Measurements from ENCODE around the gene TAS2R1.

TAS2R1 gene

GRCh38 chr5:9661316-9662015 lies 31.3 kb upstream of the TAS2R1 start:
- no peaks in the 10 kb centered on the region for H3F3A ChIP-seq (ENCODE audit: insufficient read depth, low read length)
- no peak overlapping the region for H3K4me3 ChIP-seq (ENCODE audit: low read length)
- TF ChIP-seq EZH2 (optimal IDR thresholded peaks at IDR 0.05; ENCODE audit: low read depth, low read length) (no peak), EZH2phosphoT487 (IDR thresholded peaks at IDR 0.05; ENCODE audit: low read length) (no peak), CTCF (IDR thresholded peaks at IDR 0.05; ENCODE audit: low read length) (no peak)
- H3K4me1 ChIP-seq (ENCODE audit: low read length) = no peaks in the 10 kb centered on the region
- no peak overlapping the region for H3K4me2 ChIP-seq (ENCODE audit: low read depth, low read length)
- H3K9me3 ChIP-seq (replicated peaks; ENCODE audit: insufficient read depth, low read length) = no peaks in the 10 kb centered on the region
- H4K20me1 ChIP-seq (ENCODE audit: insufficient read depth, low read length) = no peaks in the 10 kb centered on the region
- H3K27me3 ChIP-seq (replicated peaks; ENCODE audit: insufficient read depth, low read length) = no peaks in the 10 kb centered on the region
- H3K9me2 ChIP-seq (replicated peaks; ENCODE audit: insufficient read depth, low read length) = no peaks in the 10 kb centered on the region; the same call in 1 of the 2 replicates
- no peaks in the 10 kb centered on the region for H3K79me2 ChIP-seq (ENCODE audit: low read length)
- no peak overlapping the region for H3K9ac ChIP-seq (ENCODE audit: low read length)
- no peak for DNase-seq
- no peaks in the 10 kb centered on the region for H3K36me3 ChIP-seq (replicated peaks; ENCODE audit: insufficient read depth, low read length)
- no peak overlapping the region for H3K27ac ChIP-seq (ENCODE audit: low read length)
- H2AFZ ChIP-seq (ENCODE audit: low read length) = no peak overlapping the region

DNA sequence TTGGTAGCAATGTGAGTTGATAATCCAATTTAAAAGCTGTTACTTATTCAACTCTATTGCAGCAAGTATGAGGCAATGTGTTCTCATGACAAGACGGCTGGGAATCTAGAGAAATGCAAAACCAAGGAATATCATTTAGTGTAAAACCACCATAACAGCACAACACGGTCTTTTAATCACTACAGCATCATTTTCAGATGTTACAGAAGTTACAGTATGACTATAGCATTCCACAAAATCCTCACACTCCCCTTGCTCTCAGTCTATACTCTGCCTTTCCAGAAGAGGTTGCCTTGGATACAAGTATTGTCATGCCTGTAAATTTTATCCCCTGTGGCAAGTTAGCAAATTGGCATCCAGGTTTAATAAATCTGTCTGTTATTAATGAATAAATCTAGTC lies 28.6 kb upstream of the TAS2R1 start:
- no peak for DNase-seq

DNA sequence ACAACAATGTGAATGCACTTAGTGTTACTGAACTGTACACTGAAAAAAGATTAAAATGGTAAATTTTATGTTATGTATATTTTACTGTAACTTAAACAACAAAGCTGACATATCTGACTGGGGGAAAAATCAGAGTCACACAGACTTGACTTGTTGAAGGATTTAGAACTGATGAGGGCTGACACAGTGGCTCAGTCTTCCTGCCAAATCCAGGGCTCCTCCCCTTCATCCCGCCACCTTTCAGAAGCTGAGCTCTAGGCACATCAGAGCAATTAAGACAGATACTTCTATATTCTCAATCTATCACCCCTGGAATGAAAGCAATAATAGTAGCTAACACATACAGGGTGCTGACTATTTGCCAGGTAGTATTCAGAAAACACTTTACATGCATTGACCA lies 27.7 kb upstream of the TAS2R1 start:
- Histone ChIP-seq H4K20me1 (ENCODE audit: insufficient read depth, low read length) (no peaks in the 10 kb centered on the region), H3K9ac (ENCODE audit: low read length) (no peak overlapping the region)

More for the DNA sequence above, 28.6 kb upstream of the TAS2R1 start:
- Histone ChIP-seq H2AFZ (ENCODE audit: low read length) (no peak overlapping the region), H3K4me2 (ENCODE audit: low read depth, low read length) (no peak overlapping the region), H3K9ac (ENCODE audit: low read length) (no peak overlapping the region), H3K9me3 (replicated peaks; ENCODE audit: insufficient read depth, low read length) (no peaks in the 10 kb centered on the region), H3K79me2 (ENCODE audit: low read length) (no peaks in the 10 kb centered on the region), H3K4me1 (ENCODE audit: low read length) (no peaks in the 10 kb centered on the region), H4K20me1 (ENCODE audit: insufficient read depth, low read length) (no peaks in the 10 kb centered on the region), H3K27ac (ENCODE audit: low read length) (no peak overlapping the region), H3K27me3 (replicated peaks; ENCODE audit: insufficient read depth, low read length) (no peaks in the 10 kb centered on the region), H3F3A (ENCODE audit: insufficient read depth, low read length) (no peaks in the 10 kb centered on the region), H3K4me3 (ENCODE audit: low read length) (no peak overlapping the region), H3K36me3 (replicated peaks; ENCODE audit: insufficient read depth, low read length) (no peaks in the 10 kb centered on the region), H3K9me2 (replicated peaks; ENCODE audit: insufficient read depth, low read length) (no peaks in the 10 kb centered on the region; the same call in 1 of the 2 replicates)
- TF ChIP-seq EZH2phosphoT487 (IDR thresholded peaks at IDR 0.05; ENCODE audit: low read length) = no peak
- no peak for TF ChIP-seq EZH2 (optimal IDR thresholded peaks at IDR 0.05; ENCODE audit: low read depth, low read length)
- no peak for TF ChIP-seq CTCF (IDR thresholded peaks at IDR 0.05; ENCODE audit: low read length)

More for the DNA sequence above, 27.7 kb upstream of the TAS2R1 start:
- H3K4me3 ChIP-seq (ENCODE audit: low read length) = no peak overlapping the region
- no peaks in the 10 kb centered on the region for H3K27me3 ChIP-seq (replicated peaks; ENCODE audit: insufficient read depth, low read length)
- no peaks in the 10 kb centered on the region; the same call in 1 of the 2 replicates for H3K9me2 ChIP-seq (replicated peaks; ENCODE audit: insufficient read depth, low read length)
- H3K4me2 ChIP-seq (ENCODE audit: low read depth, low read length) = no peak overlapping the region
- H3K4me1 ChIP-seq (ENCODE audit: low read length) = no peaks in the 10 kb centered on the region
- TF ChIP-seq CTCF (IDR thresholded peaks at IDR 0.05; ENCODE audit: low read length) = no peak
- no peak for TF ChIP-seq EZH2 (optimal IDR thresholded peaks at IDR 0.05; ENCODE audit: low read depth, low read length)
- TF ChIP-seq EZH2phosphoT487 (IDR thresholded peaks at IDR 0.05; ENCODE audit: low read length) = no peak
- no peaks in the 10 kb centered on the region for H3F3A ChIP-seq (ENCODE audit: insufficient read depth, low read length)
- no peaks in the 10 kb centered on the region for H3K36me3 ChIP-seq (replicated peaks; ENCODE audit: insufficient read depth, low read length)
- no peak overlapping the region for H3K27ac ChIP-seq (ENCODE audit: low read length)
- no peaks in the 10 kb centered on the region for H3K9me3 ChIP-seq (replicated peaks; ENCODE audit: insufficient read depth, low read length)
- no peak overlapping the region for H2AFZ ChIP-seq (ENCODE audit: low read length)
- DNase-seq = no peak
- no peaks in the 10 kb centered on the region for H3K79me2 ChIP-seq (ENCODE audit: low read length)

Measured in MM.1S (cell line).